NOMO-1 treated with dmso at 0.1 percent for 144 hours (cell line): ENCODE data around the gene FASTKD2.

ENCODE experiments used
- DNase-seq: peaks from one replicate; lab custom pipeline; 2025; ENCODE audit not compliant: unreplicated experiment; lab: John Stamatoyannopoulos, UW

Gene FASTKD2

DNA sequence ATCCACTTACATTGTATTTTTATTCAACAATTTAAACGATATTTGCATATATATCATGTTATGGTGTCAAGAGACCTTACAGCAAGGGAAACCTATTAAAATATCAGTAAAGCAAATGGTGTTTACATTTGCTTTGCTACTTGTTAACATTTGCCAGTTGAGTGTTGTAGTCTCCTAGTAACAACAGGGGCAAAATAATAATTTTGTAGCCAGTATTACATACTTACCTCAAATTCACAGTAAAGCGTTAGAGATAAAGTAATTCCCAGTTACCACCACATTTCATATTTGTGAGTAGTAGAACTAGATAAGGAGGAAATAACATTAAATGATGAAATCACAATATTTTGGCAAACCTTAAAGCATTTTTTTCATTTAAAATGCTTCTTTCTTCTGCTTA lies 71.3 kb downstream of the FASTKD2 start:
- no peak for DNase-seq

DNA sequence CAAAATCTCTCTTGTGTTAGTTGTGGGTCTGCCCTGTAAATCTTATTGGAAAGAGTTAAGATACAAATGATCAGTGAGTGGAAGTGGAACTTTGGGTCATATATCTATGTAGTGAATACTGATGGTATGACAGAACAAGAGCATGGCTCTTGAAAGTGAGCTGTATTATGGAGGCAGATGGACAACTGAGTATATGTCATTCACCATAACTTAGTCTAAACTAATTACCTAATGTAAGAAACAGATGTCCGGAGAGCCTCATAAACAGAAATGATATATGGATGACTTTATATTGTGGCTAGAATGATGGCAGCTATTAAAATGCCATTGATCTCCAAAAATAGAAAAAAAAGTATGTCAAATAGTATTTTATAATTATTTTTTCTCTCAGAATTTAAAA lies 72.4 kb downstream of the FASTKD2 start:
- DNase-seq: no peak

DNA sequence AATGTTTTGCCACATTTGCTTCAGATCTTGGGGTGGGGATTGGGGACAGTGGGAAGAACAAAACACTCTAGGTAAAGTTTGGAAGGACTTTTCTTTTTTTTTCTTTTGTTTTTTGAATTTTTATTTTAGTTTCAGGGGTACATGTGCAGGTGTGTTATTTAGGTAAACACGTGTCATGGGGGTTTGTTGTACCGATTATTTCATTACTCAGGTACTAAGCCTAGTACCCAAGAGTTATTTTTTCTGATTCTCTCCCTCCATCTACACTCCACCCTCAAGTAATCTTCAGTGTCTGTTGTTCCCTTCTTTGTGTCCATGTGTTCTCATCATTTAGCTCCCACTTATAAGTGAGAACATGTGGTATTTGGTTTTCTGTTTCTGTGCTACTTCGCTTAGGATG lies 73.3 kb downstream of the FASTKD2 start:
- DNase-seq: no peak

DNA sequence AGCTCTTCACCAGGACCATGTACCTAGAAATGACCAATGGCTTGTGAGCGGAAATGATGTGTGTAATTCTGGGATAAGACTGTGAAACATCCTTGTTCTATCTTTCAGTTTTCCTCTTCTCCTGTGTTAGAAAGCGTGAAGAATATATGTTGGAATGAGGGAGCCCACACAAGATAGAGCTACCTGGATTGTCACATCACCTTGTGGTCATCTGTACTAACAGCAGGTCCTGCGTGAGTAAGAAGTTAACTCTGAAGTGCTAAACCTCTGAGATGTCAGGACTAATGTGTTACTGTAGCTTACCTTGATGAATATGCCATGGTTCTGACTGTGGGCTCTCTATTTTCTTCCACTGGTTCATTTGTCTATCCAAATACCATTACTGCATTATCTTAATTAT lies 75.6 kb downstream of the FASTKD2 start:
- no peak for DNase-seq
